Epithelial cell of proximal tubule (primary cell): ENCODE results near the gene CACNA1H. TPM values are rescaled to one million over a fixed set of nuclear protein-coding genes. Genes with fewer than 3 reads are reported as not detected.

ENCODE experiments used
- DNase-seq: peaks from one replicate; pipeline ENCODE4 v3.0.0-alpha.2; 2011; ENCODE audit warnings: low read depth
- H3K4me3 ChIP-seq: 2 replicates; pipeline ENCODE4 v1.5.1; 2011; ENCODE audit warnings: low read depth, mild to moderate bottlenecking, low read length
- total RNA-seq: library from RNA; depleted of rRNA; stranded (reverse); fragments of >200 nt; gene quantifications from 2 replicates; pipeline ENCODE4 v1.2.3, GENCODE V29; 2015
- TF ChIP-seq, protein P1 (sequence below): conservative IDR thresholded peaks from 2 replicates; pipeline ENCODE4 v1.5.1; 2012; ENCODE audit warnings: low read depth, mild to moderate bottlenecking, low read length

CACNA1H gene
- total RNA-seq, 1 donor from 2014 or later: 0.29 TPM

DNA sequence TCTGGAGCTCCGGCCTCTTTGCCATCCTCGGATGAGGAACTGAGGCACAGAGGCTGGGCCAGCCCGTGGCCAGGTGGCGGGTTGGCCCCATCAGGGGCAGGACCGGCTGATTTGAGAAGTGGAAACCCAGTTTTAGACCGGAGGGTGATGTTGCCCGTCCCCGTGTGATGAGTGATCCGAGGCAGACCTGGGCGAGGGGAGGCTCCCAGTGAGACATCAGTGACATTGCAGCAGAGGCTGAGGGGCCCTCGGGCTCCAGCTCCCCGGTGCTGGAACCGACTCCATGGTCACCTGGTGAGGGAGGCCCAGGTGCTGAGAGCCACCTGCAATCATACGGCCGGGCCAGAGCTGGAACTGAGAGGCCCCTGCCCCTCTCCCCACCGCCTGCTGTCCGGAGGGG is 26.9 kb upstream of the CACNA1H start:
- TF ChIP-seq, protein P1, sequence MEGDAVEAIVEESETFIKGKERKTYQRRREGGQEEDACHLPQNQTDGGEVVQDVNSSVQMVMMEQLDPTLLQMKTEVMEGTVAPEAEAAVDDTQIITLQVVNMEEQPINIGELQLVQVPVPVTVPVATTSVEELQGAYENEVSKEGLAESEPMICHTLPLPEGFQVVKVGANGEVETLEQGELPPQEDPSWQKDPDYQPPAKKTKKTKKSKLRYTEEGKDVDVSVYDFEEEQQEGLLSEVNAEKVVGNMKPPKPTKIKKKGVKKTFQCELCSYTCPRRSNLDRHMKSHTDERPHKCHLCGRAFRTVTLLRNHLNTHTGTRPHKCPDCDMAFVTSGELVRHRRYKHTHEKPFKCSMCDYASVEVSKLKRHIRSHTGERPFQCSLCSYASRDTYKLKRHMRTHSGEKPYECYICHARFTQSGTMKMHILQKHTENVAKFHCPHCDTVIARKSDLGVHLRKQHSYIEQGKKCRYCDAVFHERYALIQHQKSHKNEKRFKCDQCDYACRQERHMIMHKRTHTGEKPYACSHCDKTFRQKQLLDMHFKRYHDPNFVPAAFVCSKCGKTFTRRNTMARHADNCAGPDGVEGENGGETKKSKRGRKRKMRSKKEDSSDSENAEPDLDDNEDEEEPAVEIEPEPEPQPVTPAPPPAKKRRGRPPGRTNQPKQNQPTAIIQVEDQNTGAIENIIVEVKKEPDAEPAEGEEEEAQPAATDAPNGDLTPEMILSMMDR: no peak
- H3K4me3 ChIP-seq: no peak overlapping the region
- no peak for DNase-seq

GRCh38 chr16:1126586-1126985 is 26.3 kb upstream of the CACNA1H start:
- DNase-seq: no peak
- H3K4me3 ChIP-seq: no peak overlapping the region
- TF ChIP-seq, protein P1: no peak

- DNase-seq: no peak
- no peak overlapping the region for H3K4me3 ChIP-seq
- TF ChIP-seq, protein P1: no peak
Observed at GRCh38 chr16:1127101-1127500, 25.8 kb upstream of the CACNA1H start.

GRCh38 chr16:1127971-1128715 is 24.8 kb upstream of the CACNA1H start:
- TF ChIP-seq, protein P1: no peak
- H3K4me3 ChIP-seq: no peak overlapping the region
- DNase-seq: no peak

DNA sequence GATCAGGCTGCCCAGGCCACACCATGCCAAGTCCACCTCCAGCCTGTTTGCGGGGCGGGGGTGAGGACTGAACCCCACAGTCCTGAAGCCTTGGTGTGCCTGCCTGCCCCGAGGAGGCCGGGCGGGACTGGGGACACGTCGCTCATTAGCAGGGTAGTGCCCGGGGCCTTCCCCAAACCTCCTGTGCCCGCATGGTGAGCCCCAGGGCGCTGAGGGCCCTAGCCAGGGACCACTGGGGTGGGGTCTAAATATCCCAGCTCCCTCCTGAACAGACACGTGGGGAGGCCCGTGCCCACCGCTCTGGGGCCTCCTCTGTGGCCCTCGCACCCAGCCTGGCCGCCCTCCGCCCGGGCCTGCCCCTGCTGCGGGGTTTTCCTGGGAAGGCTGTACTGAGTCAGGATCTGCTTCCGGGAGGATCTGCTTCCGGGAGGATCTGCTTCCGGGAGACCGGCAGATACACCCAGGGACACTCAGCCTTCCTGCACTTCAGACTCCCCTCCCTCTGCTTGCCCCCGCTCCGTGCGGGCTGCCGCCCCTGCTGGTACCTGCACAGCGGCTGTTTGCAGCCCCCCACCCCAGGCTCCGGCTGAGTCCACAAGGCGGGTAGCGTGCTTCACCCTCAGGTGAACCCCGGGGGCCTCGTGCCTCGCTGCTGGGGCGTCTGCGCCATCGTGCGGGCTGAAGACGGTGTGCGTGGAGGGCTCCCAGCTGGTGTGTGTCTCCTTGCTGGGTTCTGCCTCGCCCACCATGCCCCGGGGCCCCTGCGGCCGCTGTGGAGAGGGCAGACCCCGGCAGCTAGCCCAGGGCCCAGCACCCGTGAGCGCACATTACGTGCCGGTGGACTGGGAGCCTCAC is 23.6 kb upstream of the CACNA1H start:
- TF ChIP-seq, protein P1: no peak
- H3K4me3 ChIP-seq: no peak overlapping the region
- DNase-seq: no peak

DNA sequence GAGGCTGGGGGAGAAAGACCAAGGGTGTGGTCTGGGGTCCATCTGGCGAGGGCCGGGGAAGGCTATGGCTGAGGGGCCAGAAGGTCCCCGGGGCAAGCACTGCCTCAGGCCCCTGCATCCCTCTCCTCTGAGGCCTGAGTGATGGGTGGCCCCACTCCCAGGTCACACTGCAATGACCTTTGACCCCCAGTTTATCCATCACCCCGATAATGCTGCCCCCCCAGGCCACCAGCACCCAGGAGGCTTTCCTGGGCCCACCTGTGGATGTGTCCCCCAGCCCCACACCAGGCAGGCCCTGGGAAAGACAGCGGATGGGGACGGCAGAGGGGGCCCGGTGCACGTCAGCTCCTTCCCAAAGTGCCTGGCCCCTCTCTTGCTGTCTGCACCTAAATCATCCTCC is 22.5 kb upstream of the CACNA1H start:
- no peak for DNase-seq
- TF ChIP-seq, protein P1: no peak
- H3K4me3 ChIP-seq: no peak overlapping the region
